DOHH2 (cell line): ENCODE data around the gene PTPN7.
"Not testable (repeated sequence)": the region's sequence is repeated elsewhere in the genome, so short reads cannot be mapped to it uniquely, and the experiment has no call there.

Experiments used
- H3F3A ChIP-seq: fragments of 200-600 bp; sonication (generic), shearing (Covaris generic); 2 replicates; pipeline ENCODE4 v1.6.0; 2016; ENCODE audit warnings: antibody characterized with exemption, mild to moderate bottlenecking; ENCODE audit not compliant: control insufficient read depth, insufficient read depth
- H3K27ac ChIP-seq: fragments of 200-600 bp; sonication (generic); 2 replicates; pipeline ENCODE4 v1.5.1; 2014; ENCODE audit warnings: low read depth, mild to moderate bottlenecking, low read length, moderate library complexity
- H3K27me3 ChIP-seq: fragments of 200-600 bp; sonication (generic); 2 replicates; pipeline ENCODE4 v1.6.1; 2014; ENCODE audit warnings: mild to moderate bottlenecking, low read length, mixed read lengths; ENCODE audit not compliant: control insufficient read depth
- H3K36me3 ChIP-seq: fragments of 200-600 bp; sonication (generic); 2 replicates; pipeline ENCODE4 v1.6.1; 2014; ENCODE audit warnings: mild to moderate bottlenecking, low read length, moderate library complexity, mixed read lengths; ENCODE audit not compliant: control insufficient read depth
- H3K4me1 ChIP-seq: fragments of 200-600 bp; sonication (generic); 2 replicates; pipeline ENCODE4 v1.6.1; 2014; ENCODE audit warnings: mild to moderate bottlenecking, low read length, mixed read lengths; ENCODE audit not compliant: control insufficient read depth
- H3K4me2 ChIP-seq: fragments of 200-600 bp; sonication (generic); 2 replicates; pipeline ENCODE4 v1.6.0; 2014; ENCODE audit warnings: mild to moderate bottlenecking, low read length, moderate library complexity
- H3K4me3 ChIP-seq: fragments of 200-600 bp; sonication (generic); 2 replicates; pipeline ENCODE4 v1.5.1; 2014; ENCODE audit warnings: mild to moderate bottlenecking, low read length, mixed read lengths
- H3K79me2 ChIP-seq: fragments of 200-600 bp; sonication (generic); 2 replicates; pipeline ENCODE4 v1.6.1; 2014; ENCODE audit warnings: mild to moderate bottlenecking, low read length, mixed read lengths; ENCODE audit not compliant: control insufficient read depth
- H3K9me2 ChIP-seq: fragments of 200-600 bp; sonication (generic); replicated peaks from 2 replicates; pipeline ENCODE4 v1.6.1; 2014; ENCODE audit warnings: mild to moderate bottlenecking, low read length, mixed read lengths; ENCODE audit not compliant: control insufficient read depth
- H3K9me3 ChIP-seq: fragments of 200-600 bp; sonication (generic); 2 replicates; pipeline ENCODE4 v1.6.1; 2014; ENCODE audit warnings: antibody characterized with exemption, low read length, mixed read lengths; ENCODE audit not compliant: control insufficient read depth, insufficient read depth
- H4K20me1 ChIP-seq: fragments of 200-600 bp; sonication (generic); 2 replicates; pipeline ENCODE4 v1.6.0; 2014; ENCODE audit warnings: low read depth, mild to moderate bottlenecking, antibody characterized with exemption, low read length, moderate library complexity; ENCODE audit not compliant: control insufficient read depth, insufficient read depth
- CTCF ChIP-seq: fragments of 200-600 bp; sonication (generic); IDR thresholded peaks from one replicate; pipeline ENCODE4 v1.5.1; 2014; ENCODE audit warnings: antibody characterized with exemption, mild to moderate bottlenecking, low read depth, low read length; ENCODE audit not compliant: poor library complexity, severe bottlenecking
- EZH2phosphoT487 ChIP-seq: fragments of 200-600 bp; sonication (generic); IDR thresholded peaks from 2 replicates; pipeline ENCODE4 v1.6.1; 2017; ENCODE audit warnings: borderline replicate concordance, mild to moderate bottlenecking, antibody characterized with exemption, low read length, moderate library complexity, mixed read lengths

PTPN7 gene

GRCh38 chr1:202148391-202148790, 12.0 kb downstream of the PTPN7 start:
- Histone ChIP-seq H3K4me1 (peaks cover 9% of the 10 kb centered on the region), H3K9me2 (no peaks in the 10 kb centered on the region), H3K4me3 (no peak overlapping the region), H3K4me2 (no peak overlapping the region), H3K27ac (no peak overlapping the region), H3K27me3 (no peaks in the 10 kb centered on the region), H3F3A (peaks cover 19% of the 10 kb centered on the region), H4K20me1 (peaks cover 1% of the 10 kb centered on the region; the same call in 1 of the 2 replicates), H3K9me3 (no peaks in the 10 kb centered on the region), H3K79me2 (peaks cover 15% of the 10 kb centered on the region), H3K36me3 (peaks cover 62% of the 10 kb centered on the region)
- no peak for TF ChIP-seq EZH2phosphoT487
- TF ChIP-seq CTCF, result no peak

- H3K4me3 ChIP-seq, result no peak overlapping the region
- no peak overlapping the region for H3K27ac ChIP-seq
- peaks cover 21% of the 10 kb centered on the region for H3K4me1 ChIP-seq
- H3K27me3 ChIP-seq, result no peaks in the 10 kb centered on the region
- H3K4me2 ChIP-seq, result no peak overlapping the region
- H3K9me3 ChIP-seq, result no peaks in the 10 kb centered on the region
- no peak for TF ChIP-seq EZH2phosphoT487
- TF ChIP-seq CTCF, result no peak
- H3F3A ChIP-seq, result peaks cover 19% of the 10 kb centered on the region
- peaks cover 12% of the 10 kb centered on the region for H4K20me1 ChIP-seq
- peaks cover 60% of the 10 kb centered on the region for H3K36me3 ChIP-seq
- peaks cover 29% of the 10 kb centered on the region for H3K79me2 ChIP-seq
- no peaks in the 10 kb centered on the region for H3K9me2 ChIP-seq
Measured at GRCh38 chr1:202146993-202147392, 13.4 kb downstream of the PTPN7 start.

- TF ChIP-seq CTCF (no peak), EZH2phosphoT487 (no peak)
- Histone ChIP-seq H3K79me2 (peaks cover 36% of the 10 kb centered on the region), H3K9me3 (no peaks in the 10 kb centered on the region), H3K9me2 (no peaks in the 10 kb centered on the region), H3K4me1 (peaks cover 21% of the 10 kb centered on the region), H3K27me3 (no peaks in the 10 kb centered on the region), H3F3A (peaks cover 19% of the 10 kb centered on the region), H3K4me3 (no peak overlapping the region), H4K20me1 (peaks cover 12% of the 10 kb centered on the region), H3K4me2 (no peak overlapping the region), H3K27ac (no peak overlapping the region), H3K36me3 (peaks cover 53% of the 10 kb centered on the region)
Measured at GRCh38 chr1:202146279-202146678, 14.1 kb downstream of the PTPN7 start.

- peaks cover 21% of the 10 kb centered on the region for H3K4me1 ChIP-seq
- H3K9me3 ChIP-seq, H3K27ac ChIP-seq, H3K27me3 ChIP-seq, H3K9me2 ChIP-seq, H3K4me3 ChIP-seq: not testable (repeated sequence)
- H4K20me1 ChIP-seq, result peaks cover 12% of the 10 kb centered on the region
- H3K79me2 ChIP-seq, result peaks cover 41% of the 10 kb centered on the region
- peaks cover 51% of the 10 kb centered on the region for H3K36me3 ChIP-seq
- peak overlapping the region; percentile 92 for H3K4me2 ChIP-seq
- peaks cover 19% of the 10 kb centered on the region for H3F3A ChIP-seq
Measured at GRCh38 chr1:202145744-202146140, 14.7 kb downstream of the PTPN7 start.
